ENCODE results near the gene SLC4A5.
A peak's percentile ranks its signal among the peaks of the same experiment; 100 is the strongest.
"Not testable (repeated sequence)": the region's sequence is repeated elsewhere in the genome, so short reads cannot be mapped to it uniquely, and the experiment has no call there.

Gene SLC4A5

GRCh38 chr2:74366036-74366435 is 22.8 kb upstream of the SLC4A5 start:
- no peak for DNase-seq

- DNase-seq: no peak
Measured at GRCh38 chr2:74364533-74365505, 21.6 kb upstream of the SLC4A5 start.

GRCh38 chr2:74361327-74361726 is 18.1 kb upstream of the SLC4A5 start:
- no peak for DNase-seq

GRCh38 chr2:74357627-74358026 is 14.4 kb upstream of the SLC4A5 start:
- no peak for DNase-seq

- DNase-seq: no peak
Measured at GRCh38 chr2:74349889-74350288, 6.7 kb upstream of the SLC4A5 start.

- no peak for DNase-seq
Measured at GRCh38 chr2:74347742-74348141, 4.5 kb upstream of the SLC4A5 start.

GRCh38 chr2:74347303-74347702 is 4.1 kb upstream of the SLC4A5 start:
- peak; percentile 42 for DNase-seq

GRCh38 chr2:74345272-74345943 is 2.2 kb upstream of the SLC4A5 start:
- DNase-seq: no peak

GRCh38 chr2:74336227-74336626 is 7.0 kb downstream of the SLC4A5 start:
- not testable (repeated sequence) for DNase-seq

- peak; percentile 82 for DNase-seq
Measured at GRCh38 chr2:74334931-74335333, 8.3 kb downstream of the SLC4A5 start.

GRCh38 chr2:74333896-74334586 is 9.2 kb downstream of the SLC4A5 start:
- no peak for DNase-seq

GRCh38 chr2:74333175-74333574 is 10.0 kb downstream of the SLC4A5 start:
- DNase-seq: peak; percentile 54

GRCh38 chr2:74332550-74333174 is 10.6 kb downstream of the SLC4A5 start:
- no peak for DNase-seq

- no peak for DNase-seq
Measured at GRCh38 chr2:74328573-74328972, 14.6 kb downstream of the SLC4A5 start.

- DNase-seq: no peak
Measured at GRCh38 chr2:74328074-74328473, 15.1 kb downstream of the SLC4A5 start.

- no peak for DNase-seq
Measured at GRCh38 chr2:74327627-74328026, 15.6 kb downstream of the SLC4A5 start.

GRCh38 chr2:74327199-74327598 is 16.0 kb downstream of the SLC4A5 start:
- DNase-seq: no peak

- DNase-seq: no peak
Measured at GRCh38 chr2:74325815-74326214, 17.4 kb downstream of the SLC4A5 start.

- no peak for DNase-seq
Measured at GRCh38 chr2:74321737-74322136, 21.5 kb downstream of the SLC4A5 start.

GRCh38 chr2:74317701-74318100 is 25.5 kb downstream of the SLC4A5 start:
- peak; percentile 21 for DNase-seq

- DNase-seq: no peak
Measured at GRCh38 chr2:74316627-74317295, 26.5 kb downstream of the SLC4A5 start.

GRCh38 chr2:74314107-74314506 is 29.1 kb downstream of the SLC4A5 start:
- no peak for DNase-seq
